Uterus (tissue), 4 donors: Measurements from ENCODE around the gene MYO9A. TPM values are rescaled to one million over a fixed set of nuclear protein-coding genes. Genes with fewer than 3 reads are reported as not detected.

Experiments used
- DNase-seq, 2 donors: peaks; one replicate each; pipeline ENCODE4 v3.0.0-alpha.2; 2019 to 2020
- H3K27ac ChIP-seq, 2 donors: fragments of 200-600 bp; sonication (generic); 1 replicate in 1 of 2; 2 replicates in 1 of 2; pipeline ENCODE4 v1.5.1; 2016 to 2018
- H3K27me3 ChIP-seq, 2 donors: fragments of 200-600 bp; sonication (generic); one replicate each; pipeline ENCODE4 v1.5.1; 2018 to 2019; ENCODE audit warnings: control low read depth in 1 of 2
- H3K36me3 ChIP-seq, 2 donors: fragments of 200-600 bp; sonication (generic); one replicate each; pipeline ENCODE4 v1.5.1; 2019; ENCODE audit warnings: control low read depth in 1 of 2
- H3K4me1 ChIP-seq, 2 donors: fragments of 200-600 bp; sonication (generic); one replicate each; pipeline ENCODE4 v1.5.1; 2018 to 2019; ENCODE audit warnings: control low read depth in 1 of 2
- H3K4me3 ChIP-seq, 2 donors: fragments of 200-600 bp; sonication (generic); 1 replicate in 1 of 2; 2 replicates in 1 of 2; pipeline ENCODE4 v1.5.1; 2018 to 2019; ENCODE audit warnings: mild to moderate bottlenecking in 1 of 2
- H3K9me3 ChIP-seq, 2 donors: fragments of 200-600 bp; sonication (generic); one replicate each; pipeline ENCODE4 v1.5.1; 2019; ENCODE audit warnings: control low read depth in 1 of 2
- POLR2A ChIP-seq, 2 donors: fragments of 450-650 bp; IDR thresholded peaks; one replicate each; pipeline ENCODE4 v1.6.1; 2016; ENCODE audit warnings: antibody characterized with exemption in 2 of 2, mild to moderate bottlenecking in 1 of 2, moderate library complexity in 1 of 2
- intact Hi-C: fragments of 100-400 bp; cut with DNase I; formaldehyde crosslinking; loops from one replicate; pipeline ENCODE4 v1.15.1; 2023; ENCODE audit warnings: low total_unique reads
- total RNA-seq, 4 donors: library from RNA; depleted of rRNA in 3 of 4; stranded (reverse); fragments of >200 nt in 3 of 4; gene quantifications; one replicate each; pipeline versions ENCODE4 v1.1.0 to v1.2.4, GENCODE V29; 2014 to 2023
- TF ChIP-seq, protein P1 (sequence below), 4 experiments: fragments of 200-600 bp in 2 of 4; fragments of 450-650 bp in 2 of 4; sonication (generic) in 2 of 4; IDR thresholded peaks; one replicate each; pipeline ENCODE4 v1.5.1; 2016 to 2019; ENCODE audit warnings: antibody characterized with exemption in 4 of 4, mild to moderate bottlenecking in 2 of 4, moderate library complexity in 1 of 4
- donor health status: DM: yes; HTN: yes; CAD: no.

The MYO9A gene
- total RNA-seq, 4 donors from 2014 or later: 45.6 to 141 (median 90.0) TPM

GRCh38 chr15:72147418-72147817 lies 29.5 kb upstream of the MYO9A start:
- H3K27me3 ChIP-seq: no peaks in the 10 kb centered on the region
- TF ChIP-seq, protein P1, sequence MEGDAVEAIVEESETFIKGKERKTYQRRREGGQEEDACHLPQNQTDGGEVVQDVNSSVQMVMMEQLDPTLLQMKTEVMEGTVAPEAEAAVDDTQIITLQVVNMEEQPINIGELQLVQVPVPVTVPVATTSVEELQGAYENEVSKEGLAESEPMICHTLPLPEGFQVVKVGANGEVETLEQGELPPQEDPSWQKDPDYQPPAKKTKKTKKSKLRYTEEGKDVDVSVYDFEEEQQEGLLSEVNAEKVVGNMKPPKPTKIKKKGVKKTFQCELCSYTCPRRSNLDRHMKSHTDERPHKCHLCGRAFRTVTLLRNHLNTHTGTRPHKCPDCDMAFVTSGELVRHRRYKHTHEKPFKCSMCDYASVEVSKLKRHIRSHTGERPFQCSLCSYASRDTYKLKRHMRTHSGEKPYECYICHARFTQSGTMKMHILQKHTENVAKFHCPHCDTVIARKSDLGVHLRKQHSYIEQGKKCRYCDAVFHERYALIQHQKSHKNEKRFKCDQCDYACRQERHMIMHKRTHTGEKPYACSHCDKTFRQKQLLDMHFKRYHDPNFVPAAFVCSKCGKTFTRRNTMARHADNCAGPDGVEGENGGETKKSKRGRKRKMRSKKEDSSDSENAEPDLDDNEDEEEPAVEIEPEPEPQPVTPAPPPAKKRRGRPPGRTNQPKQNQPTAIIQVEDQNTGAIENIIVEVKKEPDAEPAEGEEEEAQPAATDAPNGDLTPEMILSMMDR (IDR thresholded peaks at IDR 0.05): no peak
- TF ChIP-seq POLR2A (IDR thresholded peaks at IDR 0.05): no peak
- no peaks in the 10 kb centered on the region for H3K9me3 ChIP-seq
- DNase-seq: no peak
- H3K36me3 ChIP-seq: no peaks in the 10 kb centered on the region
- H3K27ac ChIP-seq: no peak overlapping the region
- no peak overlapping the region for H3K4me3 ChIP-seq
- no peaks in the 10 kb centered on the region for H3K4me1 ChIP-seq
- intact Hi-C loops: no loop called here

GRCh38 chr15:72146934-72147333 lies 29.0 kb upstream of the MYO9A start:
- no peak overlapping the region for H3K4me3 ChIP-seq
- H3K36me3 ChIP-seq: no peaks in the 10 kb centered on the region
- DNase-seq: no peak
- no peaks in the 10 kb centered on the region for H3K27me3 ChIP-seq
- no peaks in the 10 kb centered on the region for H3K4me1 ChIP-seq
- no peaks in the 10 kb centered on the region for H3K9me3 ChIP-seq
- intact Hi-C loops: no loop called here
- no peak overlapping the region for H3K27ac ChIP-seq
- TF ChIP-seq, protein P1 (IDR thresholded peaks at IDR 0.05): no peak
- no peak for TF ChIP-seq POLR2A (IDR thresholded peaks at IDR 0.05)

GRCh38 chr15:72146221-72146620 lies 28.3 kb upstream of the MYO9A start:
- TF ChIP-seq POLR2A (IDR thresholded peaks at IDR 0.05): no peak
- TF ChIP-seq, protein P1 (IDR thresholded peaks at IDR 0.05): no peak
- H3K27me3 ChIP-seq: no peaks in the 10 kb centered on the region
- H3K4me3 ChIP-seq: no peak overlapping the region
- intact Hi-C loops: no loop called here
- DNase-seq: no peak
- H3K9me3 ChIP-seq: no peaks in the 10 kb centered on the region
- no peaks in the 10 kb centered on the region for H3K4me1 ChIP-seq
- no peaks in the 10 kb centered on the region for H3K36me3 ChIP-seq
- H3K27ac ChIP-seq: no peak overlapping the region

- Histone ChIP-seq H3K27ac (no peak overlapping the region), H3K9me3 (no peaks in the 10 kb centered on the region), H3K4me3 (no peak overlapping the region), H3K27me3 (no peaks in the 10 kb centered on the region), H3K4me1 (no peaks in the 10 kb centered on the region), H3K36me3 (no peaks in the 10 kb centered on the region)
- DNase-seq: no peak
- intact Hi-C loops: no loop called here
- TF ChIP-seq, protein P1 (IDR thresholded peaks at IDR 0.05): no peak
- no peak for TF ChIP-seq POLR2A (IDR thresholded peaks at IDR 0.05)
These were observed 23.5 kb upstream of the MYO9A start for GRCh38 chr15:72141171-72142084.

- no peaks in the 10 kb centered on the region for H3K9me3 ChIP-seq
- H3K4me3 ChIP-seq: no peak overlapping the region
- no peak for DNase-seq
- no peaks in the 10 kb centered on the region for H3K4me1 ChIP-seq
- TF ChIP-seq POLR2A (IDR thresholded peaks at IDR 0.05): no peak
- H3K36me3 ChIP-seq: no peaks in the 10 kb centered on the region
- no peaks in the 10 kb centered on the region for H3K27me3 ChIP-seq
- intact Hi-C loops: no loop called here
- no peak overlapping the region for H3K27ac ChIP-seq
These were observed 22.1 kb upstream of the MYO9A start for GRCh38 chr15:72140088-72140487.
